ENCODE measurements around the gene ZNF718. TPM values are rescaled to one million over a fixed set of nuclear protein-coding genes. Genes with fewer than 3 reads are reported as not detected.
"Not testable (repeated sequence)": the region's sequence is repeated elsewhere in the genome, so short reads cannot be mapped to it uniquely, and the experiment has no call there.

Gene ZNF718
- polyA plus RNA-seq (2013) = 10.1 TPM

- peaks cover 23 to 54% (median 40%) of the 10 kb centered on the region in 4 experiments for H3K4me1 ChIP-seq (ENCODE audit: control extremely low read depth in 1 of 4, control insufficient read depth in 4 of 4, insufficient read depth in 4 of 4, low read length in 3 of 4)
- ChIA-PET POLR2A (interaction anchor here (1.0 to 1.5 kb wide), 3 partner anchors 55 to 214 kb away, joined by 3 to 8 read pairs (median 5); partner anchors contain the start of gene ZNF141), CTCF (interaction anchor here (0.7 to 4.0 kb wide), 5 partner anchors 11 to 83 kb away, joined by 3 to 15 read pairs (median 3); no protein-coding TSS in a partner anchor)
- peaks cover 0 to 29% (median 12%) of the 10 kb centered on the region in 5 experiments for H3K9me3 ChIP-seq (ENCODE audit: control extremely low read depth in 1 of 5, control insufficient read depth in 4 of 5, insufficient read depth in 2 of 5, low read depth in 1 of 5, low read length in 4 of 5)
- peak within 1 kb of the TSS; percentile 79 to 90 (median 88) for H3K4me3 ChIP-seq (ENCODE audit: control insufficient read depth in 1 of 7, extremely low read depth in 1 of 7, insufficient read depth in 4 of 7, low read depth in 2 of 7, low read length in 6 of 7)
- H3K27ac ChIP-seq (ENCODE audit: insufficient read depth in 1 of 2, low read depth in 1 of 2, low read length in 2 of 2, poor library complexity in 1 of 2, severe bottlenecking in 2 of 2) = peak within 1 kb of the TSS; percentile 72 to 92
- H3K27me3 ChIP-seq (replicated peaks in 2 of 5; ENCODE audit: control insufficient read depth in 4 of 5, insufficient read depth in 5 of 5, low read length in 4 of 5) = no peaks in the 10 kb centered on the region
- 17% methylated on average over 29 of the region's 44 CpGs for WGBS (ENCODE audit: insufficient coverage)
- peak; percentile 97 to 99 (median 97) for DNase-seq
- H3K36me3 ChIP-seq (ENCODE audit: control insufficient read depth in 4 of 4, insufficient read depth in 4 of 4, low read length in 3 of 4) = peaks cover 0 to 29% (median 16%) of the 10 kb centered on the region in 4 experiments
These were observed at the start of gene ZNF718 for GRCh38 chr4:124275-125081. TSS of gene ZNF718 (plus strand) at chr4:124501. CDS start at chr4:124671, 170 bp downstream.

GRCh38 chr4:85951-86350, 38.4 kb upstream of the ZNF718 start:
- Histone ChIP-seq H3K27me3 (replicated peaks in 2 of 5; ENCODE audit: control insufficient read depth in 4 of 5, insufficient read depth in 5 of 5, low read length in 4 of 5) (no peaks in the 10 kb centered on the region), H3K27ac (ENCODE audit: insufficient read depth in 1 of 2, low read depth in 1 of 2, low read length in 2 of 2, poor library complexity in 1 of 2, severe bottlenecking in 2 of 2) (no peak overlapping the region), H3K4me3 (ENCODE audit: control insufficient read depth in 1 of 7, extremely low read depth in 1 of 7, insufficient read depth in 4 of 7, low read depth in 2 of 7, low read length in 6 of 7) (no peak overlapping the region), H3K36me3 (ENCODE audit: control insufficient read depth in 4 of 4, insufficient read depth in 4 of 4, low read length in 3 of 4) (peaks cover 0 to 61% (median 23%) of the 10 kb centered on the region in 4 experiments), H3K9me3 (ENCODE audit: control extremely low read depth in 1 of 5, control insufficient read depth in 4 of 5, insufficient read depth in 2 of 5, low read depth in 1 of 5, low read length in 4 of 5) (peaks cover 26 to 85% (median 40%) of the 10 kb centered on the region in 5 experiments), H3K4me1 (ENCODE audit: control extremely low read depth in 1 of 4, control insufficient read depth in 4 of 4, insufficient read depth in 4 of 4, low read length in 3 of 4) (no peaks in the 10 kb centered on the region)
- ChIA-PET CTCF (no interaction called here), POLR2A (no interaction called here)
- DNase-seq = no peak
- WGBS (ENCODE audit: insufficient coverage) = 92% methylated on average over 3 of the region's 3 CpGs

DNA sequence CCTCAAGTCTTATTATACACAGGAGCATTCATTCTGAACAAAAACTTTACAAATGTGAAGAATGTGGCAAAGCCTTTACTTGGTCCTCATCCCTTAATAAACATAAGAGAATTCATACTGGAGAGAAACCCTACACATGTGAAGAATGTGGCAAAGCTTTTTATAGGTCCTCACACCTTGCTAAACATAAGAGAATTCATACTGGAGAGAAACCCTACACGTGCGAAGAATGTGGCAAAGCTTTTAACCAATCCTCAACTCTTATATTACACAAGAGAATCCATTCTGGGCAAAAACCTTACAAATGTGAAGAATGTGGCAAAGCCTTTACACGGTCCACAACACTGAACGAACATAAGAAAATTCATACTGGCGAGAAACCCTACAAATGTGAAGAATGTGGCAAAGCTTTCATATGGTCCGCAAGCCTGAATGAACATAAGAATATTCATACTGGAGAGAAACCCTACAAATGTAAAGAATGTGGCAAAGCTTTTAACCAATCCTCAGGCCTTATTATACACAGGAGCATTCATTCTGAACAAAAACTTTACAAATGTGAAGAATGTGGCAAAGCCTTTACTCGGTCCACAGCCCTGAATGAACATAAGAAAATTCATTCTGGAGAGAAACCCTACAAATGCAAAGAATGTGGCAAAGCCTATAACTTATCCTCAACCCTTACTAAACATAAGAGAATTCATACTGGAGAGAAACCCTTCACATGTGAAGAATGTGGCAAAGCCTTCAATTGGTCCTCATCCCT, 37.6 kb upstream of the ZNF718 start:
- peak overlapping the region in 1 of 7 experiments; percentile 48 for H3K4me3 ChIP-seq (ENCODE audit: control insufficient read depth in 1 of 7, extremely low read depth in 1 of 7, insufficient read depth in 4 of 7, low read depth in 2 of 7, low read length in 6 of 7)
- H3K4me1 ChIP-seq (ENCODE audit: control extremely low read depth in 1 of 4, control insufficient read depth in 4 of 4, insufficient read depth in 4 of 4, low read length in 3 of 4); H3K27ac ChIP-seq (ENCODE audit: insufficient read depth in 1 of 2, low read depth in 1 of 2, low read length in 2 of 2, poor library complexity in 1 of 2, severe bottlenecking in 2 of 2); DNase-seq; CTCF ChIA-PET; H3K27me3 ChIP-seq (replicated peaks in 2 of 5; ENCODE audit: control insufficient read depth in 4 of 5, insufficient read depth in 5 of 5, low read length in 4 of 5); POLR2A ChIA-PET: not testable (repeated sequence)
- peaks cover 0 to 57% (median 20%) of the 10 kb centered on the region in 4 experiments for H3K36me3 ChIP-seq (ENCODE audit: control insufficient read depth in 4 of 4, insufficient read depth in 4 of 4, low read length in 3 of 4)
- WGBS (ENCODE audit: insufficient coverage) = 100% methylated on average over 6 of the region's 7 CpGs
- H3K9me3 ChIP-seq (ENCODE audit: control extremely low read depth in 1 of 5, control insufficient read depth in 4 of 5, insufficient read depth in 2 of 5, low read depth in 1 of 5, low read length in 4 of 5) = peaks cover 29 to 84% (median 40%) of the 10 kb centered on the region in 5 experiments

- DNase-seq = no peak
- H3K27ac ChIP-seq (ENCODE audit: insufficient read depth in 1 of 2, low read depth in 1 of 2, low read length in 2 of 2, poor library complexity in 1 of 2, severe bottlenecking in 2 of 2) = no peak overlapping the region
- ChIA-PET CTCF (interaction anchor here (0.6 to 0.7 kb wide), 2 partner anchors 17 to 1214 kb away, joined by 3 read pairs; no protein-coding TSS in a partner anchor), POLR2A (no interaction called here)
- H3K27me3 ChIP-seq (replicated peaks in 2 of 5; ENCODE audit: control insufficient read depth in 4 of 5, insufficient read depth in 5 of 5, low read length in 4 of 5) = no peaks in the 10 kb centered on the region
- WGBS (ENCODE audit: insufficient coverage) = no CpG with 5 or more reads among the region's 1 CpG
- no peaks in the 10 kb centered on the region for H3K4me1 ChIP-seq (ENCODE audit: control extremely low read depth in 1 of 4, control insufficient read depth in 4 of 4, insufficient read depth in 4 of 4, low read length in 3 of 4)
- no peak overlapping the region for H3K4me3 ChIP-seq (ENCODE audit: control insufficient read depth in 1 of 7, extremely low read depth in 1 of 7, insufficient read depth in 4 of 7, low read depth in 2 of 7, low read length in 6 of 7)
- peaks cover 1 to 82% (median 55%) of the 10 kb centered on the region in 5 experiments for H3K9me3 ChIP-seq (ENCODE audit: control extremely low read depth in 1 of 5, control insufficient read depth in 4 of 5, insufficient read depth in 2 of 5, low read depth in 1 of 5, low read length in 4 of 5)
- H3K36me3 ChIP-seq (ENCODE audit: control insufficient read depth in 4 of 4, insufficient read depth in 4 of 4, low read length in 3 of 4) = no peaks in the 10 kb centered on the region
These were observed 25.9 kb upstream of the ZNF718 start for GRCh38 chr4:98386-98785.

DNA sequence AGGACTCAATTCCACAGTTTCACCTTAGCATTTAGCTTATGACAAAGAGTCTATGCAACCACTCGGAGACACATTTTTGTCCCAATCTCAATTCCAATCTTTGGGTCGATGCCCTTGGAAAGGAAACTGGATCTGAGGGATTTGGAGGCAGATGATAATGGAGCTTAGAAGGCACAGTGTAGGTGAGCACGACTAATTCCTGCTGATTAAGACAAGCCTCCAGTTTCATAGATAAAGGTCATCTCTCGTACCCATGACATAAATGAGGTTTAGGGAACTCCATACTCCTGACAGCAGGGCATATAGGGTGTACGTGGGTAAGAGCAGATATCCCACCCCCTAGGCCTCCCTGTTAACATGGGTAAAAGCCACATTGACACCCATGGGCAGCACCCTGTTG, 24.4 kb upstream of the ZNF718 start:
- ChIA-PET POLR2A (no interaction called here), CTCF (no interaction called here)
- no peak overlapping the region for H3K27ac ChIP-seq (ENCODE audit: insufficient read depth in 1 of 2, low read depth in 1 of 2, low read length in 2 of 2, poor library complexity in 1 of 2, severe bottlenecking in 2 of 2)
- H3K4me3 ChIP-seq (ENCODE audit: control insufficient read depth in 1 of 7, extremely low read depth in 1 of 7, insufficient read depth in 4 of 7, low read depth in 2 of 7, low read length in 6 of 7) = no peak overlapping the region
- H3K27me3 ChIP-seq (replicated peaks in 2 of 5; ENCODE audit: control insufficient read depth in 4 of 5, insufficient read depth in 5 of 5, low read length in 4 of 5) = peaks cover 0 to 3% (median 0%) of the 10 kb centered on the region in 5 experiments
- no peaks in the 10 kb centered on the region for H3K4me1 ChIP-seq (ENCODE audit: control extremely low read depth in 1 of 4, control insufficient read depth in 4 of 4, insufficient read depth in 4 of 4, low read length in 3 of 4)
- peaks cover 5 to 75% (median 45%) of the 10 kb centered on the region in 5 experiments for H3K9me3 ChIP-seq (ENCODE audit: control extremely low read depth in 1 of 5, control insufficient read depth in 4 of 5, insufficient read depth in 2 of 5, low read depth in 1 of 5, low read length in 4 of 5)
- DNase-seq = no peak
- WGBS (ENCODE audit: insufficient coverage) = 90% methylated on average over 2 of the region's 5 CpGs
- H3K36me3 ChIP-seq (ENCODE audit: control insufficient read depth in 4 of 4, insufficient read depth in 4 of 4, low read length in 3 of 4) = no peaks in the 10 kb centered on the region

GRCh38 chr4:107083-107443, 17.2 kb upstream of the ZNF718 start:
- ChIA-PET CTCF (no interaction called here), POLR2A (no interaction called here)
- peaks cover 11 to 49% (median 27%) of the 10 kb centered on the region in 5 experiments for H3K27me3 ChIP-seq (replicated peaks in 2 of 5; ENCODE audit: control insufficient read depth in 4 of 5, insufficient read depth in 5 of 5, low read length in 4 of 5)
- H3K36me3 ChIP-seq (ENCODE audit: control insufficient read depth in 4 of 4, insufficient read depth in 4 of 4, low read length in 3 of 4) = no peaks in the 10 kb centered on the region
- peak overlapping the region in 4 of 7 experiments; percentile 3 to 68 (median 54) for H3K4me3 ChIP-seq (ENCODE audit: control insufficient read depth in 1 of 7, extremely low read depth in 1 of 7, insufficient read depth in 4 of 7, low read depth in 2 of 7, low read length in 6 of 7)
- no peak for DNase-seq
- 17% methylated on average over 31 of the region's 33 CpGs for WGBS (ENCODE audit: insufficient coverage)
- H3K9me3 ChIP-seq (ENCODE audit: control extremely low read depth in 1 of 5, control insufficient read depth in 4 of 5, insufficient read depth in 2 of 5, low read depth in 1 of 5, low read length in 4 of 5) = peaks cover 12 to 80% (median 44%) of the 10 kb centered on the region in 5 experiments
- peaks cover 0 to 13% (median 6%) of the 10 kb centered on the region in 4 experiments for H3K4me1 ChIP-seq (ENCODE audit: control extremely low read depth in 1 of 4, control insufficient read depth in 4 of 4, insufficient read depth in 4 of 4, low read length in 3 of 4)
- no peak overlapping the region for H3K27ac ChIP-seq (ENCODE audit: insufficient read depth in 1 of 2, low read depth in 1 of 2, low read length in 2 of 2, poor library complexity in 1 of 2, severe bottlenecking in 2 of 2)
